Keratinocyte (primary cell): ENCODE measurements around the gene GATA2. TPM values are rescaled to one million over a fixed set of nuclear protein-coding genes. Genes with fewer than 3 reads are reported as not detected.

Experiments used
- DNase-seq: peaks from one replicate; pipeline ENCODE4 v3.0.0-alpha.2; 2011; ENCODE audit warnings: low read depth, missing footprints, low spot score
- FAIRE-seq: peaks from 2 replicates; lab custom pipeline; 2011; peaks lifted over from hg19 to GRCh38; lab: Jason Lieb, UNC
- H2AFZ ChIP-seq: 2 replicates; pipeline ENCODE4 v1.6.0; 2012; ENCODE audit warnings: low read length, control low read depth, inconsistent platforms; ENCODE audit not compliant: control insufficient read depth
- H3K27ac ChIP-seq: 2 replicates; pipeline ENCODE4 v1.5.1; 2011; ENCODE audit warnings: low read length; ENCODE audit not compliant: control insufficient read depth, insufficient read depth
- H3K27me3 ChIP-seq: 3 replicates; pipeline ENCODE4 v1.6.0; 2011; ENCODE audit warnings: low read length; ENCODE audit not compliant: control insufficient read depth, insufficient read depth; ENCODE audit errors: extremely low read depth
- H3K36me3 ChIP-seq, 2 experiments: 2 replicates in 1 of 2; 3 replicates in 1 of 2; pipeline ENCODE4 v1.5.1; 2011; ENCODE audit warnings: low read length in 2 of 2, mild to moderate bottlenecking in 1 of 2; ENCODE audit not compliant: control insufficient read depth in 2 of 2, insufficient read depth in 2 of 2; ENCODE audit errors: extremely low read depth in 1 of 2
- H3K4me1 ChIP-seq: 3 replicates; pipeline ENCODE4 v1.5.1; 2011; ENCODE audit warnings: low read length; ENCODE audit not compliant: control insufficient read depth, insufficient read depth; ENCODE audit errors: extremely low read depth
- H3K4me2 ChIP-seq: 3 replicates; pipeline ENCODE4 v1.6.0; 2011; ENCODE audit warnings: low read depth, low read length; ENCODE audit not compliant: control insufficient read depth, insufficient read depth; ENCODE audit errors: extremely low read depth
- H3K4me3 ChIP-seq, 3 experiments: fragments of 200-600 bp in 1 of 3; sonication (generic) in 1 of 3; 2 replicates in 2 of 3; 3 replicates in 1 of 3; pipeline ENCODE4 v1.5.1; 2011 to 2016; ENCODE audit warnings: low read length in 3 of 3, mild to moderate bottlenecking in 3 of 3, control low read depth in 2 of 3, inconsistent platforms in 1 of 3, low read depth in 1 of 3, mixed read lengths in 1 of 3, mixed run types in 1 of 3, moderate library complexity in 1 of 3; ENCODE audit not compliant: control insufficient read depth in 2 of 3, insufficient read depth in 2 of 3; ENCODE audit errors: extremely low read depth in 1 of 3
- H3K79me2 ChIP-seq: 2 replicates; pipeline ENCODE4 v1.6.0; 2012; ENCODE audit warnings: low read length; ENCODE audit not compliant: control insufficient read depth, insufficient read depth
- H3K9ac ChIP-seq: 3 replicates; pipeline ENCODE4 v1.6.0; 2011; ENCODE audit warnings: low read length; ENCODE audit not compliant: control insufficient read depth, insufficient read depth; ENCODE audit errors: extremely low read depth
- H3K9me1 ChIP-seq: 3 replicates; pipeline ENCODE4 v1.6.0; 2011; ENCODE audit warnings: low read length; ENCODE audit not compliant: control insufficient read depth, insufficient read depth; ENCODE audit errors: extremely low read depth
- H3K9me3 ChIP-seq: 2 replicates; pipeline ENCODE4 v1.5.1; 2012; ENCODE audit warnings: low read depth, low read length; ENCODE audit not compliant: control insufficient read depth
- H4K20me1 ChIP-seq: 3 replicates; pipeline ENCODE4 v1.6.0; 2011; ENCODE audit warnings: low read length; ENCODE audit not compliant: control insufficient read depth, insufficient read depth; ENCODE audit errors: extremely low read depth
- EZH2 ChIP-seq: IDR thresholded peaks from one replicate; pipeline ENCODE4 v1.6.1; 2012; ENCODE audit warnings: inconsistent platforms, mild to moderate bottlenecking, low read length, moderate library complexity
- dilution Hi-C: fragments of 300-500 bp; cut with MboI; formaldehyde crosslinking; loops from one replicate; pipeline ENCODE4 v1.7.0; 2020; ENCODE audit warnings: low sequenced_read_pairs; ENCODE audit not compliant: extremely low pct_ligation_motif_present
- polyA plus RNA-seq, 5 experiments: library from polyadenylated mRNA; depleted of rRNA in 3 of 5; stranded (reverse) in 3 of 5; stranded (forward) in 1 of 5; unstranded in 1 of 5; fragments of >200 nt; gene quantifications; 1 replicate in 1 of 5; 2 replicates in 3 of 5; 3 replicates in 1 of 5; pipeline versions ENCODE4 v1.2.1 to v1.2.3, GENCODE V29; 2011 to 2012; ENCODE audit warnings: missing spikeins in 2 of 5, low read depth in 1 of 5, low replicate concordance in 1 of 5
- TF ChIP-seq, protein P1 (sequence below), 3 experiments: IDR thresholded peaks in 1 of 3; conservative IDR thresholded peaks in 1 of 3; optimal IDR thresholded peaks in 1 of 3; 2 replicates in 2 of 3; 3 replicates in 1 of 3; pipeline versions ENCODE3 to v1.5.1; 2011; ENCODE audit warnings: low read length in 3 of 3, mild to moderate bottlenecking in 3 of 3, moderate library complexity in 2 of 3, control low read depth in 1 of 3, inconsistent platforms in 1 of 3; ENCODE audit not compliant: insufficient read depth in 2 of 3; ENCODE audit errors: extremely low read depth in 1 of 3

Gene GATA2
- polyA plus RNA-seq, 1 donor (not counting 4 experiments of a cell fraction or from before 2014, with no cell fraction given), result not detected

DNA sequence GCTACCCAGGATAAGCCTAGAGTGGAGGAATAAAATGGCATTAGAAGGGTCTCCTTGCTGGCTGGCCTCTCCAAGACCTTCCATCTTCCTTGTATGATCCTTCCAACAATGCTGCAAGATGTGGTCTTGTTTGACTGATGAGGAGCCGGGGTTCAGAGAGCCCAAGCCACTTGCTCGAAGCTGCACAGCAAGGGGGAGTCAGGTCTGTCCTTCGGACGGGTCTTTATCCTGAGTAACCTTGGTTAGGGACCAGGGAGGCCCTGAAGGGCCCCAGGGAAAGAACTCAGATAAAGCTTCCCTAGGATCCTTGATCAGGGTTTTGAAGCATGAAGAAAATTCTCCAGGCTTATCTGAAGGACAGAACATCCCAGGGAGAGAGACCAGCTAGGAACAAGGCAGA lies 19.3 kb downstream of the GATA2 start:
- FAIRE-seq (no peak), DNase-seq (no peak)
- no peak overlapping the region for H3K27ac ChIP-seq
- dilution Hi-C loops, result no loop called here
- H3K4me1 ChIP-seq, result no peaks in the 10 kb centered on the region
- TF ChIP-seq EZH2, result no peak
- TF ChIP-seq, protein P1, sequence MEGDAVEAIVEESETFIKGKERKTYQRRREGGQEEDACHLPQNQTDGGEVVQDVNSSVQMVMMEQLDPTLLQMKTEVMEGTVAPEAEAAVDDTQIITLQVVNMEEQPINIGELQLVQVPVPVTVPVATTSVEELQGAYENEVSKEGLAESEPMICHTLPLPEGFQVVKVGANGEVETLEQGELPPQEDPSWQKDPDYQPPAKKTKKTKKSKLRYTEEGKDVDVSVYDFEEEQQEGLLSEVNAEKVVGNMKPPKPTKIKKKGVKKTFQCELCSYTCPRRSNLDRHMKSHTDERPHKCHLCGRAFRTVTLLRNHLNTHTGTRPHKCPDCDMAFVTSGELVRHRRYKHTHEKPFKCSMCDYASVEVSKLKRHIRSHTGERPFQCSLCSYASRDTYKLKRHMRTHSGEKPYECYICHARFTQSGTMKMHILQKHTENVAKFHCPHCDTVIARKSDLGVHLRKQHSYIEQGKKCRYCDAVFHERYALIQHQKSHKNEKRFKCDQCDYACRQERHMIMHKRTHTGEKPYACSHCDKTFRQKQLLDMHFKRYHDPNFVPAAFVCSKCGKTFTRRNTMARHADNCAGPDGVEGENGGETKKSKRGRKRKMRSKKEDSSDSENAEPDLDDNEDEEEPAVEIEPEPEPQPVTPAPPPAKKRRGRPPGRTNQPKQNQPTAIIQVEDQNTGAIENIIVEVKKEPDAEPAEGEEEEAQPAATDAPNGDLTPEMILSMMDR (optimal IDR thresholded peaks at IDR 0.05 in 1 of 3, IDR thresholded peaks at IDR 0.05 in 1 of 3, conservative IDR thresholded peaks at IDR 0.05 in 1 of 3; ENCODE audit: extremely low read depth in 1 of 3, insufficient read depth in 2 of 3, low read length in 3 of 3), result no peak
- no peak overlapping the region for H2AFZ ChIP-seq
- no peak overlapping the region for H3K9ac ChIP-seq
- no peaks in the 10 kb centered on the region for H3K9me3 ChIP-seq
- no peaks in the 10 kb centered on the region for H3K79me2 ChIP-seq
- peaks cover 40% of the 10 kb centered on the region for H3K27me3 ChIP-seq
- H4K20me1 ChIP-seq, result no peaks in the 10 kb centered on the region
- H3K4me3 ChIP-seq, result no peak overlapping the region
- H3K9me1 ChIP-seq, result no peaks in the 10 kb centered on the region
- no peak overlapping the region for H3K4me2 ChIP-seq
- no peaks in the 10 kb centered on the region for H3K36me3 ChIP-seq

DNA sequence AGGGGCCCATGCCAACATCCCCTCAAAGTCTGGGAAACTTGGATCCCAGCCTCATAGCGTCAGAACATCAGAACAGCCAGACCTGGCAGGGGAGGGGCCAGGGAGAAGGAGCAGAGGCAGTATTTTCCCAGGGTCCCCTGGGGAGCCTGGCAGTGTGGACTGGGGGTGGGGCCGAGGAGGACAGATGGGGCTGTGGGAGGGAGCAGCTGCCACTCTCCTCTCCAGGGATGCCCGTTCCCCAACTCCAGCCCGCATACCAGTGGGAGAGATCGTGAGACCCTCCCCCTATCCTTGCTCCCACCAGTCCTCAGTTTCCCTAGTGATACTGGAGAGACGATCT lies 19.9 kb downstream of the GATA2 start:
- Histone ChIP-seq H3K4me3 (no peak overlapping the region), H3K79me2 (no peaks in the 10 kb centered on the region), H3K27ac (no peak overlapping the region), H3K4me1 (no peaks in the 10 kb centered on the region), H3K27me3 (peaks cover 40% of the 10 kb centered on the region), H3K9ac (no peak overlapping the region), H3K9me1 (no peaks in the 10 kb centered on the region), H3K9me3 (no peaks in the 10 kb centered on the region), H2AFZ (no peak overlapping the region), H3K4me2 (no peak overlapping the region), H4K20me1 (no peaks in the 10 kb centered on the region), H3K36me3 (no peaks in the 10 kb centered on the region)
- no peak for TF ChIP-seq EZH2
- TF ChIP-seq, protein P1 (optimal IDR thresholded peaks at IDR 0.05 in 1 of 3, IDR thresholded peaks at IDR 0.05 in 1 of 3, conservative IDR thresholded peaks at IDR 0.05 in 1 of 3; ENCODE audit: extremely low read depth in 1 of 3, insufficient read depth in 2 of 3, low read length in 3 of 3), result no peak
- DNase-seq (no peak), FAIRE-seq (no peak)
- dilution Hi-C loops, result no loop called here
